Neural progenitor cell (in vitro differentiated cells): ENCODE measurements around the gene BIK. TPM values are rescaled to one million over a fixed set of nuclear protein-coding genes. Genes with fewer than 3 reads are reported as not detected.
A peak's percentile ranks its signal among the peaks of the same experiment; 100 is the strongest.

Source experiments
- DNase-seq: peaks from one replicate; pipeline ENCODE4 v3.0.0-alpha.2; 2016; ENCODE audit warnings: low spot score
- H2AFZ ChIP-seq: fragments of 200-600 bp; sonication (generic); replicated peaks from 2 replicates; pipeline ENCODE4 v1.6.1; 2016; ENCODE audit warnings: antibody characterized with exemption
- H3F3A ChIP-seq: fragments of 200-600 bp; sonication (generic); 2 replicates; pipeline ENCODE4 v1.6.1; 2016; ENCODE audit warnings: antibody characterized with exemption, low read depth
- H3K27ac ChIP-seq: fragments of 200-600 bp; sonication (generic); 2 replicates; pipeline ENCODE4 v1.5.1; 2016; ENCODE audit warnings: mild to moderate bottlenecking
- H3K27me3 ChIP-seq: fragments of 200-600 bp; sonication (generic); 2 replicates; pipeline ENCODE4 v1.6.1; 2016; ENCODE audit warnings: mild to moderate bottlenecking, moderate library complexity
- H3K36me3 ChIP-seq: fragments of 200-600 bp; sonication (generic); 2 replicates; pipeline ENCODE4 v1.5.1; 2016
- H3K4me1 ChIP-seq: fragments of 200-600 bp; sonication (generic); 2 replicates; pipeline ENCODE4 v1.6.1; 2016; ENCODE audit warnings: mixed run types
- H3K4me2 ChIP-seq: fragments of 200-600 bp; sonication (generic); 2 replicates; pipeline ENCODE4 v1.6.1; 2016
- H3K4me3 ChIP-seq: fragments of 200-600 bp; sonication (generic); 2 replicates; pipeline ENCODE4 v1.5.1; 2016
- H3K79me2 ChIP-seq: fragments of 200-600 bp; sonication (generic); 2 replicates; pipeline ENCODE4 v1.6.1; 2016; ENCODE audit warnings: low read depth
- H3K9ac ChIP-seq: fragments of 200-600 bp; sonication (generic); 2 replicates; pipeline ENCODE4 v1.6.1; 2016
- H3K9me3 ChIP-seq: fragments of 200-600 bp; sonication (generic); 2 replicates; pipeline ENCODE4 v1.5.1; 2016; ENCODE audit warnings: low read depth
- H4K20me1 ChIP-seq: fragments of 200-600 bp; sonication (generic); 2 replicates; pipeline ENCODE4 v1.6.1; 2016; ENCODE audit warnings: low read depth
- H3K27ac Mint-ChIP-seq: 3 replicates; pipeline ENCODE4 v1.8.0; 2021; ENCODE audit warnings: mixed read lengths
- H3K27me3 Mint-ChIP-seq: 2 replicates; pipeline ENCODE4 v1.8.0; 2022; ENCODE audit warnings: low read depth, mild to moderate bottlenecking, inconsistent platforms, moderate library complexity, mixed read lengths; ENCODE audit not compliant: insufficient read depth
- H3K36me3 Mint-ChIP-seq: 3 replicates; pipeline ENCODE4 v1.8.0; 2021; ENCODE audit warnings: mixed read lengths
- H3K4me1 Mint-ChIP-seq: 3 replicates; pipeline ENCODE4 v1.8.0; 2021; ENCODE audit warnings: mixed read lengths
- H3K4me3 Mint-ChIP-seq: 3 replicates; pipeline ENCODE4 v1.8.0; 2021; ENCODE audit warnings: mild to moderate bottlenecking, moderate library complexity, mixed read lengths
- H3K9me3 Mint-ChIP-seq: 3 replicates; pipeline ENCODE4 v1.8.0; 2020; ENCODE audit warnings: mixed read lengths
- CTCF ChIP-seq: fragments of 200-600 bp; sonication (generic); IDR thresholded peaks from 2 replicates; pipeline ENCODE4 v1.5.1; 2017; ENCODE audit warnings: antibody characterized with exemption, mild to moderate bottlenecking
- EZH2 ChIP-seq: fragments of 200-600 bp; sonication (generic); IDR thresholded peaks from 2 replicates; pipeline ENCODE4 v1.6.1; 2017; ENCODE audit warnings: antibody characterized with exemption, mild to moderate bottlenecking, moderate library complexity
- EZH2phosphoT487 ChIP-seq: fragments of 200-600 bp; sonication (generic); IDR thresholded peaks from 2 replicates; pipeline ENCODE4 v1.6.1; 2017; ENCODE audit warnings: antibody characterized with exemption
- total RNA-seq: library from RNA; depleted of rRNA; stranded (reverse); fragments of >200 nt; gene quantifications from 2 replicates; pipeline ENCODE4 v1.2.3, GENCODE V29; 2015; ENCODE audit warnings: low replicate concordance

Gene BIK
- total RNA-seq, 1 donor from 2014 or later, result 2.2 TPM

- Histone ChIP-seq H3K9ac (peak overlapping the region; percentile 49), H4K20me1 (peaks cover 12% of the 10 kb centered on the region), H3K79me2 (no peaks in the 10 kb centered on the region), H3K9me3 (no peaks in the 10 kb centered on the region), H3K27me3 (no peaks in the 10 kb centered on the region), H3K27ac (no peak overlapping the region), H3F3A (no peaks in the 10 kb centered on the region), H2AFZ (no peak overlapping the region), H3K4me2 (no peak overlapping the region), H3K4me3 (no peak overlapping the region), H3K4me1 (peaks cover 17% of the 10 kb centered on the region), H3K36me3 (no peaks in the 10 kb centered on the region)
- no peak for DNase-seq
- Mint-ChIP-seq H3K9me3 (no peaks in the 10 kb centered on the region), H3K4me1 (peaks cover 11% of the 10 kb centered on the region), H3K27me3 (peaks cover 7% of the 10 kb centered on the region), H3K27ac (no peak overlapping the region), H3K4me3 (no peak overlapping the region), H3K36me3 (peaks cover 7% of the 10 kb centered on the region)
- TF ChIP-seq CTCF (no peak), EZH2phosphoT487 (no peak), EZH2 (no peak)
Measured at GRCh38 chr22:43129426-43130425, 19.2 kb downstream of the BIK start.

GRCh38 chr22:43131773-43132501, 21.4 kb downstream of the BIK start:
- H3K27me3 Mint-ChIP-seq, result peaks cover 4% of the 10 kb centered on the region
- Histone ChIP-seq H3F3A (no peaks in the 10 kb centered on the region), H3K36me3 (no peaks in the 10 kb centered on the region), H3K27ac (no peak overlapping the region), H3K9ac (no peak overlapping the region), H3K9me3 (no peaks in the 10 kb centered on the region), H3K27me3 (no peaks in the 10 kb centered on the region), H3K79me2 (no peaks in the 10 kb centered on the region), H3K4me3 (no peak overlapping the region), H3K4me1 (peaks cover 11% of the 10 kb centered on the region), H2AFZ (no peak overlapping the region), H4K20me1 (peaks cover 12% of the 10 kb centered on the region), H3K4me2 (no peak overlapping the region)
- no peak for TF ChIP-seq CTCF
- no peak for TF ChIP-seq EZH2phosphoT487
- TF ChIP-seq EZH2, result no peak
- no peak overlapping the region for H3K27ac Mint-ChIP-seq
- H3K9me3 Mint-ChIP-seq, result no peaks in the 10 kb centered on the region
- peaks cover 10% of the 10 kb centered on the region for H3K36me3 Mint-ChIP-seq
- DNase-seq, result no peak
- H3K4me3 Mint-ChIP-seq, result no peak overlapping the region
- H3K4me1 Mint-ChIP-seq, result peaks cover 2% of the 10 kb centered on the region

GRCh38 chr22:43133401-43133800, 22.9 kb downstream of the BIK start:
- DNase-seq, result no peak
- TF ChIP-seq EZH2, result no peak
- TF ChIP-seq EZH2phosphoT487, result no peak
- no peak for TF ChIP-seq CTCF
- Histone ChIP-seq H3F3A (no peaks in the 10 kb centered on the region), H3K27me3 (no peaks in the 10 kb centered on the region), H3K79me2 (no peaks in the 10 kb centered on the region), H3K9ac (no peak overlapping the region), H3K4me2 (no peak overlapping the region), H3K9me3 (no peaks in the 10 kb centered on the region), H3K36me3 (no peaks in the 10 kb centered on the region), H2AFZ (no peak overlapping the region), H3K4me3 (no peak overlapping the region), H3K27ac (no peak overlapping the region), H4K20me1 (peaks cover 12% of the 10 kb centered on the region), H3K4me1 (peaks cover 11% of the 10 kb centered on the region)
- peaks cover 2% of the 10 kb centered on the region for H3K27me3 Mint-ChIP-seq
- H3K4me1 Mint-ChIP-seq, result no peaks in the 10 kb centered on the region
- H3K9me3 Mint-ChIP-seq, result no peaks in the 10 kb centered on the region
- H3K4me3 Mint-ChIP-seq, result no peak overlapping the region
- H3K27ac Mint-ChIP-seq, result no peak overlapping the region
- peaks cover 12% of the 10 kb centered on the region for H3K36me3 Mint-ChIP-seq
